Progenitor cell of endocrine pancreas (in vitro differentiated cells): ENCODE measurements around the gene POC1A. TPM values are rescaled to one million over a fixed set of nuclear protein-coding genes. Genes with fewer than 3 reads are reported as not detected.

ENCODE experiments used
- DNase-seq: peaks from one replicate; pipeline ENCODE4 v3.0.0; 2021; ENCODE audit warnings: low spot score; ENCODE audit not compliant: unreplicated experiment
- H3K27ac Mint-ChIP-seq: 2 replicates; pipeline ENCODE4 v1.8.0; 2021; ENCODE audit warnings: mild to moderate bottlenecking, moderate library complexity, mixed read lengths
- H3K27me3 Mint-ChIP-seq: 2 replicates; pipeline ENCODE4 v1.8.0; 2021; ENCODE audit warnings: mixed read lengths
- H3K36me3 Mint-ChIP-seq: 2 replicates; pipeline ENCODE4 v1.8.0; 2022; ENCODE audit warnings: mixed read lengths; ENCODE audit not compliant: insufficient read depth
- H3K4me1 Mint-ChIP-seq: 2 replicates; pipeline ENCODE4 v1.8.0; 2021; ENCODE audit warnings: low read depth, mixed read lengths
- H3K4me3 Mint-ChIP-seq: 2 replicates; pipeline ENCODE4 v1.8.0; 2021; ENCODE audit warnings: low read depth, mild to moderate bottlenecking, moderate library complexity, mixed read lengths
- H3K9me3 Mint-ChIP-seq: 2 replicates; pipeline ENCODE4 v1.8.0; 2021; ENCODE audit warnings: low read depth, mixed read lengths
- CTCF ChIP-seq: fragments of 200-600 bp; sonication (generic); IDR thresholded peaks from one replicate; pipeline ENCODE4 v1.5.0; 2021; ENCODE audit warnings: antibody characterized with exemption, mild to moderate bottlenecking; ENCODE audit not compliant: unreplicated experiment
- total RNA-seq: library from RNA; stranded (reverse); gene quantifications from 2 replicates; pipeline ENCODE4 v1.2.1, GENCODE V29; 2021

The POC1A gene
- total RNA-seq, 1 donor from 2014 or later: 14.5 TPM

GRCh38 chr3:52190294-52191074 lies 36.3 kb upstream of the POC1A start:
- Mint-ChIP-seq H3K9me3 (no peaks in the 10 kb centered on the region), H3K27me3 (no peaks in the 10 kb centered on the region), H3K27ac (no peak overlapping the region), H3K36me3 (no peaks in the 10 kb centered on the region), H3K4me1 (peaks cover 9% of the 10 kb centered on the region), H3K4me3 (no peak overlapping the region)
- TF ChIP-seq CTCF: no peak
- no peak for DNase-seq

- no peaks in the 10 kb centered on the region for H3K36me3 Mint-ChIP-seq
- DNase-seq: no peak
- no peak overlapping the region for H3K27ac Mint-ChIP-seq
- peaks cover 17% of the 10 kb centered on the region for H3K4me1 Mint-ChIP-seq
- H3K4me3 Mint-ChIP-seq: no peak overlapping the region
- no peaks in the 10 kb centered on the region for H3K27me3 Mint-ChIP-seq
- TF ChIP-seq CTCF: no peak
- H3K9me3 Mint-ChIP-seq: no peaks in the 10 kb centered on the region
These were observed 34.3 kb upstream of the POC1A start for GRCh38 chr3:52188556-52188955.

- Mint-ChIP-seq H3K4me1 (peaks cover 25% of the 10 kb centered on the region), H3K36me3 (no peaks in the 10 kb centered on the region), H3K9me3 (no peaks in the 10 kb centered on the region), H3K27ac (no peak overlapping the region), H3K4me3 (no peak overlapping the region), H3K27me3 (no peaks in the 10 kb centered on the region)
- DNase-seq: no peak
- TF ChIP-seq CTCF: no peak
These were observed 32.5 kb upstream of the POC1A start for GRCh38 chr3:52186729-52187128.

GRCh38 chr3:52185837-52186236 lies 31.6 kb upstream of the POC1A start:
- Mint-ChIP-seq H3K4me3 (no peak overlapping the region), H3K27ac (no peak overlapping the region), H3K36me3 (no peaks in the 10 kb centered on the region), H3K4me1 (peaks cover 25% of the 10 kb centered on the region), H3K9me3 (no peaks in the 10 kb centered on the region), H3K27me3 (no peaks in the 10 kb centered on the region)
- no peak for DNase-seq
- TF ChIP-seq CTCF: no peak

- TF ChIP-seq CTCF: no peak
- Mint-ChIP-seq H3K4me1 (peaks cover 23% of the 10 kb centered on the region), H3K9me3 (no peaks in the 10 kb centered on the region), H3K27ac (no peak overlapping the region), H3K4me3 (no peak overlapping the region), H3K27me3 (no peaks in the 10 kb centered on the region), H3K36me3 (no peaks in the 10 kb centered on the region)
- no peak for DNase-seq
These were observed 31.1 kb upstream of the POC1A start for GRCh38 chr3:52185311-52185710.
